ENCODE data around the gene SLC26A11. TPM values are rescaled to one million over a fixed set of nuclear protein-coding genes. Genes with fewer than 3 reads are reported as not detected.

SLC26A11 gene
- total and polyA plus RNA-seq, 2 donors (not counting 1 experiment from before 2014, with no cell fraction given): 10.1 to 31.4 TPM

DNA sequence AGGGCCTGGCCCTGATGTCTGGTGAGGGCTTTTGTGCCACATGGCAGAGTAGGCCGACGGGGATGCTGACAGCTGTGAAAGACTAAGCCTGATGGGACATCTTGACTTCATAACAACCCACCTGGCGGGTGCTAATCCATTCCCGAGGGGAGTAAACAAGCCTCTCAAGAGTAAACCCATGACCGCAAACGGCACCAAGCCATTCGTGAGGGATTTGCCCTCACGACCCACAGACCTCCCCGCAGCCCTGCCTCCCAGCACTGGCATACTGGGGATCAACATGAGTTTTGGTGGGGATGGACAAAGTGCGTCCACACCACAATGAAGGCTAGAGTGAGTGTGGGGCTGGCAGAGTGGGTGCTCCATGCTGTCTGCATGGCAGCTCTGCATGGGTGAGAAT, 52.1 kb downstream of the SLC26A11 start:
- no peaks in the 10 kb centered on the region for H3K9me3 ChIP-seq (ENCODE audit: control extremely low read depth in 1 of 3, control insufficient read depth in 2 of 3, insufficient read depth in 1 of 3, low read length in 2 of 3)
- no peak overlapping the region for H3K9ac ChIP-seq (ENCODE audit: low read length)
- no peak overlapping the region for H3K27ac ChIP-seq (ENCODE audit: low read length in 2 of 2)
- CTCF ChIA-PET: no interaction called here
- ATAC-seq (ENCODE audit: low read depth): no peak
- H3K4me2 ChIP-seq (replicated peaks; ENCODE audit: low read depth, low read length, poor library complexity, severe bottlenecking): no peak overlapping the region
- peaks cover 89% of the 10 kb centered on the region for H4K20me1 ChIP-seq (ENCODE audit: control insufficient read depth, insufficient read depth, low read length, poor library complexity, severe bottlenecking)
- intact Hi-C loops (cut with micrococcal nuclease): no loop called here
- peaks cover 0 to 5% of the 10 kb centered on the region in 2 donors for H3K4me1 ChIP-seq (ENCODE audit: control insufficient read depth in 2 of 2, insufficient read depth in 2 of 2, low read length in 2 of 2)
- POLR2A ChIA-PET: no interaction called here
- Mint-ChIP-seq H3K27me3 (no peaks in the 10 kb centered on the region), H3K27ac (no peak overlapping the region), H3K4me1 (peaks cover 18% of the 10 kb centered on the region), H3K9me3 (ENCODE audit: insufficient read depth) (no peaks in the 10 kb centered on the region), H3K4me3 (no peak overlapping the region)
- 89% methylated on average over 9 of the region's 10 CpGs for WGBS (ENCODE audit: insufficient coverage)
- H3K79me2 ChIP-seq (ENCODE audit: control insufficient read depth, insufficient read depth, low read length): peaks cover 91% of the 10 kb centered on the region
- no peak overlapping the region for H3K4me3 ChIP-seq (ENCODE audit: control extremely low read depth in 1 of 5, extremely low read depth in 1 of 5, insufficient read depth in 1 of 5, low read depth in 2 of 5, low read length in 4 of 5)
- no peaks in the 10 kb centered on the region for H3K27me3 ChIP-seq (replicated peaks in 1 of 4; ENCODE audit: control extremely low read depth in 1 of 4, control insufficient read depth in 3 of 4, insufficient read depth in 4 of 4, low read length in 3 of 4)
- no peak for DNase-seq
- H3K36me3 ChIP-seq (replicated peaks in 1 of 2; ENCODE audit: control extremely low read depth in 1 of 2, control insufficient read depth in 1 of 2, extremely low read depth in 1 of 2, insufficient read depth in 2 of 2, low read length in 1 of 2): peaks cover 1 to 66% of the 10 kb centered on the region in 2 experiments
- no peak overlapping the region for H2AFZ ChIP-seq (ENCODE audit: insufficient read depth, low read depth, low read length, poor library complexity, severe bottlenecking)
- TF ChIP-seq EZH2 (IDR thresholded peaks at IDR 0.05; ENCODE audit: borderline replicate concordance, insufficient read depth, low read depth, low read length, poor library complexity, severe bottlenecking) (no peak), CTCF (IDR thresholded peaks at IDR 0.05) (no peak)

DNA sequence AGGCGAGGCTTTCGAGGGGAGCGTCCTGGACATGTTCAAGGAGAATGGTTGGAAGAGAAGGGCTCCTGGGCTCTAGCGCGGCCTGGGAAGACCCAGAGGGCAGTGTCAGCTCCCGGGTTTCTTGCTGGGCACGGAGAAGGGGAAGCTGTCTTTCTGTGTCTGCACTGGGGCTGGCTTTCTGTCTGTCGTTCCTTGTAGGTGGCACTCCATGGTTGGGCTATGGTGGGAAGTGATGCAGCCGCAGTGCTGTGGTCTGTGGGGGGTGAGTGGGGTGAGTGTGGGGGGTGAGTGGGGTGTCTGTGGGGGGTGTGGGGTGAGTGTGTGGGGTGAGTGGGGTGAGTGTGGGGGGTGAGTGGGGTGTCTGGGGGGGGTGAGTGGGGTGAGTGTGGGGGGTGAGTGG, 54.1 kb downstream of the SLC26A11 start:
- 95% methylated on average over 8 of the region's 9 CpGs for WGBS (ENCODE audit: insufficient coverage)
- Mint-ChIP-seq H3K4me1 (peaks cover 16% of the 10 kb centered on the region), H3K9me3 (ENCODE audit: insufficient read depth) (no peaks in the 10 kb centered on the region), H3K27me3 (no peaks in the 10 kb centered on the region), H3K4me3 (no peak overlapping the region), H3K27ac (peak overlapping the region; percentile 67)
- no peak for ATAC-seq (ENCODE audit: low read depth)
- Histone ChIP-seq H4K20me1 (ENCODE audit: control insufficient read depth, insufficient read depth, low read length, poor library complexity, severe bottlenecking) (peaks cover 89% of the 10 kb centered on the region), H3K79me2 (ENCODE audit: control insufficient read depth, insufficient read depth, low read length) (peaks cover 89% of the 10 kb centered on the region), H3K4me1 (ENCODE audit: control insufficient read depth in 2 of 2, insufficient read depth in 2 of 2, low read length in 2 of 2) (peaks cover 0 to 5% of the 10 kb centered on the region in 2 donors), H3K27ac (ENCODE audit: low read length in 2 of 2) (no peak overlapping the region), H3K27me3 (replicated peaks in 1 of 4; ENCODE audit: control extremely low read depth in 1 of 4, control insufficient read depth in 3 of 4, insufficient read depth in 4 of 4, low read length in 3 of 4) (no peaks in the 10 kb centered on the region), H2AFZ (ENCODE audit: insufficient read depth, low read depth, low read length, poor library complexity, severe bottlenecking) (no peak overlapping the region), H3K9me3 (ENCODE audit: control extremely low read depth in 1 of 3, control insufficient read depth in 2 of 3, insufficient read depth in 1 of 3, low read length in 2 of 3) (no peaks in the 10 kb centered on the region), H3K4me3 (ENCODE audit: control extremely low read depth in 1 of 5, extremely low read depth in 1 of 5, insufficient read depth in 1 of 5, low read depth in 2 of 5, low read length in 4 of 5) (no peak overlapping the region), H3K9ac (ENCODE audit: low read length) (no peak overlapping the region), H3K4me2 (replicated peaks; ENCODE audit: low read depth, low read length, poor library complexity, severe bottlenecking) (no peak overlapping the region), H3K36me3 (replicated peaks in 1 of 2; ENCODE audit: control extremely low read depth in 1 of 2, control insufficient read depth in 1 of 2, extremely low read depth in 1 of 2, insufficient read depth in 2 of 2, low read length in 1 of 2) (peaks cover 0 to 62% of the 10 kb centered on the region in 2 experiments)
- TF ChIP-seq EZH2 (IDR thresholded peaks at IDR 0.05; ENCODE audit: borderline replicate concordance, insufficient read depth, low read depth, low read length, poor library complexity, severe bottlenecking) (no peak), CTCF (IDR thresholded peaks at IDR 0.05) (no peak)
- intact Hi-C loops (cut with micrococcal nuclease): no loop called here
- POLR2A ChIA-PET: no interaction called here
- DNase-seq: no peak
- CTCF ChIA-PET: no interaction called here
